Duodenal mucosa (tissue), 2 donors: ENCODE measurements around the gene MPV17L2.

Experiments used
- H3K27ac ChIP-seq: one replicate; pipeline ENCODE4 v1.7.0; 2013; ENCODE audit warnings: low read depth, low read length
- H3K27me3 ChIP-seq, 2 donors: one replicate each; pipeline ENCODE4 v1.7.0; 2013; ENCODE audit warnings: low read length in 2 of 2, control low read depth in 1 of 2; ENCODE audit not compliant: insufficient read depth in 2 of 2, control insufficient read depth in 1 of 2
- H3K36me3 ChIP-seq, 2 donors: one replicate each; pipeline ENCODE4 v1.7.0; 2013; ENCODE audit warnings: low read length in 2 of 2, control low read depth in 1 of 2; ENCODE audit not compliant: insufficient read depth in 2 of 2, control insufficient read depth in 1 of 2
- H3K4me1 ChIP-seq, 2 donors: one replicate each; pipeline ENCODE4 v1.7.0; 2013; ENCODE audit warnings: low read length in 2 of 2, control low read depth in 1 of 2; ENCODE audit not compliant: insufficient read depth in 2 of 2, control insufficient read depth in 1 of 2
- H3K4me3 ChIP-seq, 2 donors: one replicate each; pipeline ENCODE4 v1.7.0; 2013; ENCODE audit warnings: low read length in 2 of 2, low read depth in 1 of 2
- H3K9ac ChIP-seq, 2 donors: one replicate each; pipeline ENCODE4 v1.7.0; 2013; ENCODE audit warnings: low read length in 2 of 2, low read depth in 1 of 2
- H3K9me3 ChIP-seq, 2 donors: one replicate each; pipeline ENCODE4 v1.7.0; 2013; ENCODE audit warnings: low read length in 2 of 2, control low read depth in 1 of 2; ENCODE audit not compliant: control insufficient read depth in 1 of 2

Gene MPV17L2

DNA sequence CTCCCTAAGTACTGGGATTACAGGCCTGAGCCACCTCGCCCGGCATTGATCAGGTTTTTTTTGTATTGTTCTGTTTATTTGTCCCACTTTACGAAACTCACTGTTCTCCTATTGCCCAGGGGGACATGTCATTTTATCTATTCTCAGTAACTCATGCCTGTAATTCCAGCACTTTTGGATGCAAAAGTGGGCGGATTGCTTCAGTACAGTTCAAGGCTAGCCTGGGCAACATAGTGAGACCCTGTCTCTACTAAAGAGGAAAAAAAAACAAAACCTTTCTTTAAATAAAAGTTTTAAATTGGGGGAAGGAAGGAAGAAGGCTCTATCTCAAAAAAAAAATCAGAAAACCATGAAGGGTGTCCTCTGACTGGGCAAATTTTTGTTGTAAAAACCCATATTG lies 2.7 kb upstream of the MPV17L2 start:
- Histone ChIP-seq H3K4me1 (peaks cover 10 to 22% of the 10 kb centered on the region in 2 donors), H3K36me3 (no peaks in the 10 kb centered on the region), H3K9ac (no peak overlapping the region), H3K9me3 (no peaks in the 10 kb centered on the region), H3K27me3 (no peaks in the 10 kb centered on the region), H3K27ac (no peak overlapping the region), H3K4me3 (no peak overlapping the region)

DNA sequence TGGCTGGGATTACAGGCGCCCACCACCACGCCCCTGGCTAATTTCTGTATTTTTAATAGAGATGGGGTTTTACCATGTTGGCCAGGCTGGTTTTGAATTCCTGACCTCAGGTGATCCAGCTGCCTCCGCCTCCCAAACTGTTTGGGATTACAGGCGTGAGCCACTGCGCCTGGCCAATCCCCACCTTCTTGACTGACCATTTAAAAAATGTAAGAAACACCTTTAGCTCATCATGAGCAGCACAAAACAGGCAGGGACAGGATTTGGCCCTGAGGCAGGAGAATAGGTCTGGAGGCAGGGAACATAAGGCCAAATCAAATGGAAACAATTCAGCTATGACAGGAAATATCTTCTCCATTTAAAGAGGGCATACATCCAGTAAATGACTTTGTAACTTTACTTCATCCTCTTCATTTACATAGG lies 1.4 kb upstream of the MPV17L2 start:
- H3K27ac ChIP-seq, result peak overlapping the region; percentile 91
- no peaks in the 10 kb centered on the region for H3K9me3 ChIP-seq
- H3K4me1 ChIP-seq, result peaks cover 10 to 22% of the 10 kb centered on the region in 2 donors
- H3K27me3 ChIP-seq, result no peaks in the 10 kb centered on the region
- H3K36me3 ChIP-seq, result peaks cover 0 to 10% of the 10 kb centered on the region in 2 donors
- H3K4me3 ChIP-seq, result peak overlapping the region; percentile 77 to 80
- peak overlapping the region; percentile 87 to 93 for H3K9ac ChIP-seq

DNA sequence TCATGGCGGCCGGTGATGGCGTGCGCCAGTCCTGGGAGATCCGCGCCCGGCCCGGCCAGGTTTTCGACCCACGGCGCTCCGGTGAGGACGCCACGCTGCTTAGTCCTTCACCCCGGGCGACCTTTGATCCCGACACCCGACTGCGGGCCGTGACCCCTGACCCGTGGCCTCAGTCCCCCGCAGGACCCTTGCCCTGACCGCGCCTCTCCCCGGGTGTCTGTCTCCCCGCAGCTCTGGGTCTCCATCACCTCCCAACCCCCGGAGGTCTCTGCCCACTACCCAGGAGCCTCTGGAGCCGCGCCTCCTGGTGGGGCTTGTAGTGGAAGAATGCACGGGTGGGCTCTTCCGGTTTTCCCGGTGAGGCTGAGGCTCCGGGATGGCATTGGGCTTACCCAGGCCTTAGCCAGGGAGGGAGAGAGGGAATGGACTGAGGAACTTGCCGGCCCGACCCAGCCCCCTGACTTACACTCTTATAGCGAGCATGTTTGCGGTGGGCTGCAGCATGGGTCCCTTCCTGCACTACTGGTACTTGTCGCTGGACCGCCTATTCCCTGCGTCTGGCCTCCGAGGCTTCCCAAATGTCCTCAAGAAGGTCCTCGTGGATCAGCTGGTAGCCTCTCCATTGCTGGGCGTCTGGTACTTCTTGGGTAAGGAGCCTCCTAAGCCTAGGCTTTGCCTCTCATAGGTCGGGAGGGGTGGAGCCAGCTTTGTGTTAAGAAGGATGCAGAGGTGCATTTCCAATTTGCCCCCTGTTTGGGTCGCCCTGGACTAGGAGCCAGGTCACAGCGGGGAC lies 566 bp downstream of the MPV17L2 start:
- H3K27ac ChIP-seq, result peak overlapping the region; percentile 75
- H3K4me3 ChIP-seq, result peak overlapping the region; percentile 85 to 86
- no peaks in the 10 kb centered on the region for H3K27me3 ChIP-seq
- H3K9me3 ChIP-seq, result no peaks in the 10 kb centered on the region
- peaks cover 10 to 22% of the 10 kb centered on the region in 2 donors for H3K4me1 ChIP-seq
- peaks cover 0 to 24% of the 10 kb centered on the region in 2 donors for H3K36me3 ChIP-seq
- peak overlapping the region; percentile 68 to 72 for H3K9ac ChIP-seq

GRCh38 chr19:18194181-18194530 lies 1.1 kb downstream of the MPV17L2 start:
- Histone ChIP-seq H3K4me3 (peak overlapping the region; percentile 85 to 86), H3K9ac (peak overlapping the region in 1 of 2 donors; percentile 68), H3K4me1 (peaks cover 10 to 22% of the 10 kb centered on the region in 2 donors), H3K27me3 (no peaks in the 10 kb centered on the region), H3K27ac (no peak overlapping the region), H3K9me3 (no peaks in the 10 kb centered on the region), H3K36me3 (peaks cover 0 to 26% of the 10 kb centered on the region in 2 donors)

DNA sequence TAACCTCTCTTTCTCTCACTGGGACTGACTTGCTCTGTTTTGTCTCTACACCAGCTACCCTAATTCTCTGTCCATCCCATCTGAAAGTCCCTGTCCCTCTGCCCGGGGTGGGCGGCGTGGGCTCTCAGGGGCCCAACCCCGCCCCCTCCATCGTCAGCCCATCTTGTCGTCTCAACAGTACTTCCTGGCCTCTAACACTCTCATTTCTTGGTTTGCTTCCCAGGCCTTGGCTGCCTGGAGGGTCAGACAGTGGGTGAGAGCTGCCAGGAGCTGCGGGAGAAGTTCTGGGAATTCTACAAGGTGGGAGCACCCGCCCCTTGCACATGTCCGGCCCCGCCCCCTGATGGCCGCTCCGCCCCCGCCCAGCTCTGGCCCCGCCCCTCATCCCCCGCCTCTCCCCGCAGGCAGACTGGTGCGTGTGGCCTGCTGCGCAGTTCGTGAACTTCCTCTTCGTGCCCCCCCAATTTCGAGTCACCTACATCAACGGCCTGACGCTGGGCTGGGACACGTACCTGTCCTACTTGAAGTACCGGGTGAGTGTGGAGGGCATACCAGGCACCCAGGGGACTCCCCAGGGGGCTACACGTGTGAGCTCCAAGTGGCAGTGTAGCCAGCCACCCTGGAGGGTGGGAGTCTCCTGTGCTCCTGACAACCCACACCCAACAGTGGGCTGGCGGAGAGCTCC lies 1.7 kb downstream of the MPV17L2 start:
- Histone ChIP-seq H3K9ac (no peak overlapping the region), H3K27ac (peak overlapping the region; percentile 20), H3K27me3 (no peaks in the 10 kb centered on the region), H3K36me3 (peaks cover 0 to 26% of the 10 kb centered on the region in 2 donors), H3K4me3 (no peak overlapping the region), H3K9me3 (no peaks in the 10 kb centered on the region), H3K4me1 (peaks cover 10 to 22% of the 10 kb centered on the region in 2 donors)

DNA sequence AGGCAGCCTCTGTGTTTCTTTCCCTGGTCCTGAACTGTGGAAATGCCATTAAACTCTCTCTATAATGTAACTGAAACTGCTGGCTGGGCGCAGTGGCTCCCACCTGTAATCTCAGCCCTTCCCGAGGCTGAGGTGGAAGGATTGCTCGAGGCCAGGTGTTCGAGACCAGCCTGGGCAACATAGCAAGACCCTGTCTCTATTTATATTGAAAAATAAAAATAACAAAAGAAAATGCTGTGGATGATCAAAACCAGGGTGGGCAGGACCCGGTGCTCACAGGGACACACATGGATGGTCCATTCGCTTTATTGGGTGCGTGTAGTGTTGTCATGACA lies 3.5 kb downstream of the MPV17L2 start:
- Histone ChIP-seq H3K27ac (no peak overlapping the region), H3K9me3 (no peaks in the 10 kb centered on the region), H3K4me1 (peaks cover 10 to 22% of the 10 kb centered on the region in 2 donors), H3K27me3 (no peaks in the 10 kb centered on the region), H3K36me3 (peaks cover 0 to 32% of the 10 kb centered on the region in 2 donors), H3K4me3 (no peak overlapping the region), H3K9ac (no peak overlapping the region)

GRCh38 chr19:18197306-18197705 lies 4.3 kb downstream of the MPV17L2 start:
- Histone ChIP-seq H3K36me3 (peaks cover 0 to 32% of the 10 kb centered on the region in 2 donors), H3K9ac (no peak overlapping the region), H3K27ac (no peak overlapping the region), H3K4me3 (no peak overlapping the region), H3K27me3 (no peaks in the 10 kb centered on the region), H3K9me3 (no peaks in the 10 kb centered on the region), H3K4me1 (peaks cover 10 to 16% of the 10 kb centered on the region in 2 donors)

DNA sequence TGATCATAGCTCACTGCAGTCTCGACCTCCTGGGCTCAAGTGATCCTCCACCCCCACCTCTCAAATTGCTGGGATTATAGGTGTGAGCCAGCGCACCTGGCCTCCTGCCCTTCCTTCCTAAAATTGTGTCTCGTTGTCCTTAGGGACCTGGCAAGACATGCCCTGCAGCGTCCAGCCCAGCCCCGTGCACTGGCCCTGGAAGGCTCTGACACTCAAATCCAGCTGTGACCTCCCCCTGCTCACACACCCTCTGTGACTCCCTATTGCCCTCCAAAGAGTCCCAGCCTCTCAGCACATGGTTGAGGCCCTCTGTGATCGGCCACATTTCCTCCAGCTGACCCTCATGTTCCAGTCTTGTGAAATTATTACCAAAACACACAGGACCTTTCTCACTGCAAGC lies 4.9 kb downstream of the MPV17L2 start:
- Histone ChIP-seq H3K27ac (no peak overlapping the region), H3K4me1 (peaks cover 12 to 21% of the 10 kb centered on the region in 2 donors), H3K4me3 (no peak overlapping the region), H3K9ac (no peak overlapping the region), H3K9me3 (no peaks in the 10 kb centered on the region), H3K36me3 (peaks cover 0 to 32% of the 10 kb centered on the region in 2 donors), H3K27me3 (no peaks in the 10 kb centered on the region)

DNA sequence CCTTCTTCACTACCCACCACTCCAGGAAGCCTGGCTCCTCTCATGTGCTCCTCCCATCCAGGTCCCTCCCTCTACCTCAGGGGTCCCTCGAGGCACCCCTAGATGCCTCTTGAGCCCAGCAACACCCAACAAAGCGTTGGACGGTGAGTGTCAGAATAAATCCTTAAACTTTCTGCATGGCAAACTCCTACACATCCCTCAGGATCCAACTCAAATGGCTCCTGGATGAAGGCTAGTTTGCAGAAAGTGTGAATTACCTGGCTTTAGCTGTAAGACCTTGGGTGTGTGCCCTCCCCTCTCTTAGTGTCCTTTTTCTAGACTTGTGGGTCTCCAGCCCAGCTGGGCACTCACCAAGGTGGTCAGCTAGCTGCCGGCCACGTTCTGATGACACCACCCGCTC lies 5.4 kb downstream of the MPV17L2 start:
- Histone ChIP-seq H3K9me3 (no peaks in the 10 kb centered on the region), H3K4me1 (peaks cover 17 to 23% of the 10 kb centered on the region in 2 donors), H3K4me3 (no peak overlapping the region), H3K36me3 (peaks cover 0 to 32% of the 10 kb centered on the region in 2 donors), H3K27ac (no peak overlapping the region), H3K9ac (no peak overlapping the region), H3K27me3 (no peaks in the 10 kb centered on the region)

GRCh38 chr19:18202397-18202777 lies 9.4 kb downstream of the MPV17L2 start:
- Histone ChIP-seq H3K9ac (no peak overlapping the region), H3K4me3 (no peak overlapping the region), H3K27ac (no peak overlapping the region), H3K27me3 (no peaks in the 10 kb centered on the region), H3K4me1 (peaks cover 7 to 13% of the 10 kb centered on the region in 2 donors), H3K9me3 (no peaks in the 10 kb centered on the region), H3K36me3 (peaks cover 0 to 20% of the 10 kb centered on the region in 2 donors)
